HG02588 (cell line): ENCODE data around the gene GALNT10.
"Not testable (repeated sequence)": the region's sequence is repeated elsewhere in the genome, so short reads cannot be mapped to it uniquely, and the experiment has no call there.

Source experiments
- ATAC-seq: cut with Tn5 transposase; IDR thresholded peaks from one replicate; pipeline ENCODE4 v1.9.1; 2021; ENCODE audit warnings: mild to moderate bottlenecking, moderate library complexity; ENCODE audit not compliant: unreplicated experiment

Gene GALNT10

GRCh38 chr5:154346427-154346826 lies 155.9 kb downstream of the GALNT10 start:
- ATAC-seq, result no peak

GRCh38 chr5:154349626-154350264 lies 159.2 kb downstream of the GALNT10 start:
- no peak for ATAC-seq

- ATAC-seq, result no peak
Measured at GRCh38 chr5:154351141-154351540, 160.6 kb downstream of the GALNT10 start.

GRCh38 chr5:154351566-154351965 lies 161.0 kb downstream of the GALNT10 start:
- peak; percentile 58 for ATAC-seq

DNA sequence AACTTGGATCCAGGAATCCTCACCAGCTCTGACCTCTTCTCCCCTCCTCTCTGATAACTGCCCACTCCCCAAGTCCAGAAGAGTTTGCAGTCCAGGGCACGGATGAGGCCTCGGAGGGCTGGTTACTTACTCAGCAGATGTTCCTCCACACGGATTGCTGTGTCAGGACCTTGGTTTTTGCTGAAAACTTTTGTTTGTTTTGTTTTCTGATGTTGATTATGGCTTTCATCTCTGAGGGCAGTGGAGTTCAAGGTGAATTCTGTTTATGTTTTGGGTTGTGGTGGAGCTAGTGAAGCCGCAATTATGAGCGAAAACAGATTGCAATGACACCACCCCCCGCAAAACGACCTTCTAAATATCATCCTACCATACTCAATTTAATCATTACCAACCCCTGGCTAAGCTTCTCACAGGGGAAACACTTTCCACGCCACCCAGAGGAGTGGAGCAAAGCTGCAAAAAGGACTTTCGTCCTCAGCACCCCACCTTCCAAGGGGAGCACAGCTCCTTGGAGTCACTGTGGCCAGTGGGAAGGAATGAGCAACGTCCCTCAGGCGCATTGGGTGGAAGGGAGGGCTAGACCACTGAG lies 162.5 kb downstream of the GALNT10 start:
- ATAC-seq, result no peak

- ATAC-seq, result no peak
Measured at GRCh38 chr5:154355129-154355611, 164.6 kb downstream of the GALNT10 start.

GRCh38 chr5:154356020-154356655 lies 165.6 kb downstream of the GALNT10 start:
- ATAC-seq, result no peak

GRCh38 chr5:154356958-154357357 lies 166.4 kb downstream of the GALNT10 start:
- no peak for ATAC-seq

DNA sequence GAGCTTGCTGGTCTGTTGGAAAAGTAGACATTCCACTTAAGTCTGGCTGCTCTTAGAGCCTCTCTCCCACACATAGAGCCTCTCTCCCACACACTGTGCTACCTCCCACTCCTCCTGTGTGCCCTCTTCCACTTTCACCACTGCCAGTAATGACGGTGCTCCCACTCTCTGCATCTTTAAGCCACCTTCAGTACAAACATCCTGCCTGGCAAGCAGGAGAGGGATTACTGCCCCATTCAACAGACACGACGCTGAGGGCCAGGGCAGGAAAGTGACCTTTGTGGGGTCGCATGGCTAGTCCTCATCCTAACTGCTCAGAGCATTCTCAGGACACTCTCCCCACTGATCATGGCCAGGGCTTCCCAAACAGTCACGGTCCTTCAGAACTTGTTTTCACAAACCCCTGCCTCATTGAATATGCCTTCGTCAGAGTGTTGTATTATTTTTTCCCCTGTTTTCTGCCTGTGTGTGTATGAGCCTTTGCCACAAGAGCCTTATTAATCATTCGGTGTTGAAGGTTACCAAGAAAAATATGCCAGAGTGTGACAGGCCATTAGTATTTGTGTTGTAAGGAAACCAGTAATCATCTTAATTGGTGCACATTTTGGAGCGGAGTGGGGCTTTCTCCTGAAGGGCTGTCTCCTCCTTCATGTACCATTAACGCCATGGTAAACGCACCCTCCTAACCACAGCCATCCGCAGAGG lies 168.1 kb downstream of the GALNT10 start:
- no peak for ATAC-seq

GRCh38 chr5:154359221-154359573 lies 168.7 kb downstream of the GALNT10 start:
- no peak for ATAC-seq

- ATAC-seq, result not testable (repeated sequence)
Measured at GRCh38 chr5:154360241-154360640, 169.7 kb downstream of the GALNT10 start.

GRCh38 chr5:154363411-154363810 lies 172.9 kb downstream of the GALNT10 start:
- ATAC-seq, result no peak

DNA sequence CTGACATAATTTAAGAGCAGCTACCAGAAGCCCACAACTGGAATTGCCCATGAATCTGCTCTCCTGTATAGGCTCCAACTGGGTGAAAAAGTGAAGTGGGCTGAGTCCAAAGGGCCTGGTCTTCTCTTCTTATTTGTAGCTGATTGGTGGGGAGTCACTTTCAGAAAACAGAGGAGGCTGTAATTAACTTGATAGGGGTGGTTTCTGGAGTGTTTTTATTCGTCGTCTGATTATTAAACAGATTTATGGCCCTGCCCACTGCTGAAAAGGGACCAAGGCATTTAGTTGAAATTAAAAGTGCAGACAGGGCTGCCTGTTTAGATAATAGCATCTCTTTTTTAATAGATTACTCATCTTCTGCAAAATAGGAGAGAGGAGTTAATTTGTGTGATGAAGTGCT lies 174.2 kb downstream of the GALNT10 start:
- no peak for ATAC-seq

GRCh38 chr5:154365823-154366222 lies 175.3 kb downstream of the GALNT10 start:
- no peak for ATAC-seq

DNA sequence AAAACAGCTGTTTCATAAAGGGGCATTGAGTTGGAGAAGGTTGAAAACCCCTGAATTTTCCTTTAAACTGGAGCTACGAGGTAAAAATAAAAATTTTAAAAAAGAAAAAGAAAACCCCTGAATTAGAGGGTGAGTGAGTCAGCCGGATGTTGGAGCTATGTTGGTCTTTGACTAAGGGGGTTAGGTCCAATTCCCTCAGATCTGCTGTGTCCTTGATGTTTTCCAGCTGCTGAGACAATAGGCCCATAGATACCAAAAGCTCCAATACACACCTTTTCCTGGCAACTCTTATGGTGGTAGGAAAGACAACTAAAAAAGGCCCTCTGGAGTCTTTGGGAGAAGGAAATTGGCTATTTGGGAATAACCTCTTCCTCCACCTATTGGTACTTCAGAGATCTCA lies 175.8 kb downstream of the GALNT10 start:
- no peak for ATAC-seq

GRCh38 chr5:154367101-154367500 lies 176.6 kb downstream of the GALNT10 start:
- peak; percentile 66 for ATAC-seq

GRCh38 chr5:154368041-154368800 lies 177.7 kb downstream of the GALNT10 start:
- ATAC-seq, result no peak

- ATAC-seq, result no peak
Measured at GRCh38 chr5:154369682-154370081, 179.1 kb downstream of the GALNT10 start.

DNA sequence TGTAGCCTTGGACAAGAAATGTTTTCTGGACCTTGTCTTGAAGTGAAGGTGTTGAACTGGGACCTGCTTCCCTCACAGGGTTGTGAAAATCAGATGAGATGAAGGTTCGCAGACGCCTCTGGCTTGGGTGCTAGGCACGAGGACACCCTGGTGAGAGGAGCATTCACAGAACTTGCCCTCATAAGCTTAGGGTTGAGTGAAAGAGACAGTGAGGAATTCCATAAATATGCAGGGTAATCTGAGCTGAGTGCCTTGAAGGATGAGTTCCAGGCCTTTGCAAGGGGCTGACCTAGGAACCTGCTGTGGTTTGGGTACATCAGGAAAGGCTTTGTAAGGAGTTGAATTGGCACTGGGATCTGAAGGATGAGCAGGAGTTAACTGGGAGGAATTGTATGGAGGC lies 179.6 kb downstream of the GALNT10 start:
- ATAC-seq, result no peak

DNA sequence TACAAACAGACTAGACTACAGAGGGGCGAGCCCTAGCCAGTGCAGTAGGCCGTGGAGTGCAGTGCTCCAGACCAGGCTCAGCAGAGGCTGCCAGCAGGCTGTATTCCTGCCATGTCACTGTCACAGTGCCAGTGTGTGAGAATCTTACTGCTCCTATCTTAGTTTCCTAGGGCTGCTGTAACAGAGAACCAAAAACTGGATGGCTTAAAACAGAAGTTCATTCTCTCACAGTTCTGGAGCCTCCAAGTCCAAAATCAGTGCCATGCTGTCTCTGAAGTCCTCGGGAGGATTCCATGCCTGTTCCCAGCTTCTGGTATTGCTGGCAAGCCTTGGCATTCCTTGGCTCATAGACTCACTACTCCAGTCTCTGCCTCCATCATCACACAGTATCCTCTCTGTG lies 180.3 kb downstream of the GALNT10 start:
- no peak for ATAC-seq

DNA sequence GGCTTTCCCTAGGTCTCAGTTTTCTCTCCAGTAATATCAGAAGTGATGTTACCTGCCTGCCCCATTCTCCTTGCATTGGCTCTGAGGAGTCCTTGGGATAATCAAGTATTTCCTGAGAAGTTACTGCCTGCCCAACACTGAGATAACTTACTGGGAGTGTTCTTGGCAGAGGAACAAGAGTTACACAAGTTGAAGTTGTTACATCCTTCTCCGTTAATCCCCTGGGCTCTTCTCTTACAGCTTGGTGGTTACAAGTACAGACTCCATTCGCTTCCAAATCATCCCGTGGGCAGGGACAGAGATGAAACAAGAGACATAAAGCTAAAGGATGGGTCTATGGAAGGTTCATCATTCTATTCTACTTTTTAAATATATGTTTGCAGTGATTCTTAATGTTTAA lies 181.2 kb downstream of the GALNT10 start:
- no peak for ATAC-seq
